22Rv1 (cell line): ENCODE data around the gene TAF15.
A peak's percentile ranks its signal among the peaks of the same experiment; 100 is the strongest.

ENCODE experiments used
- H3K27ac ChIP-seq: fragments of 450-650 bp; 2 replicates; pipeline ENCODE4 v1.5.1; 2017
- ZFX ChIP-seq: fragments of 450-650 bp; IDR thresholded peaks from 2 replicates; pipeline ENCODE4 v1.6.1; 2017; ENCODE audit warnings: antibody characterized with exemption, borderline replicate concordance
- TF ChIP-seq, protein P1 (sequence below): fragments of 450-650 bp; IDR thresholded peaks from 2 replicates; pipeline ENCODE4 v1.5.1; 2017; ENCODE audit warnings: mild to moderate bottlenecking

The TAF15 gene

DNA sequence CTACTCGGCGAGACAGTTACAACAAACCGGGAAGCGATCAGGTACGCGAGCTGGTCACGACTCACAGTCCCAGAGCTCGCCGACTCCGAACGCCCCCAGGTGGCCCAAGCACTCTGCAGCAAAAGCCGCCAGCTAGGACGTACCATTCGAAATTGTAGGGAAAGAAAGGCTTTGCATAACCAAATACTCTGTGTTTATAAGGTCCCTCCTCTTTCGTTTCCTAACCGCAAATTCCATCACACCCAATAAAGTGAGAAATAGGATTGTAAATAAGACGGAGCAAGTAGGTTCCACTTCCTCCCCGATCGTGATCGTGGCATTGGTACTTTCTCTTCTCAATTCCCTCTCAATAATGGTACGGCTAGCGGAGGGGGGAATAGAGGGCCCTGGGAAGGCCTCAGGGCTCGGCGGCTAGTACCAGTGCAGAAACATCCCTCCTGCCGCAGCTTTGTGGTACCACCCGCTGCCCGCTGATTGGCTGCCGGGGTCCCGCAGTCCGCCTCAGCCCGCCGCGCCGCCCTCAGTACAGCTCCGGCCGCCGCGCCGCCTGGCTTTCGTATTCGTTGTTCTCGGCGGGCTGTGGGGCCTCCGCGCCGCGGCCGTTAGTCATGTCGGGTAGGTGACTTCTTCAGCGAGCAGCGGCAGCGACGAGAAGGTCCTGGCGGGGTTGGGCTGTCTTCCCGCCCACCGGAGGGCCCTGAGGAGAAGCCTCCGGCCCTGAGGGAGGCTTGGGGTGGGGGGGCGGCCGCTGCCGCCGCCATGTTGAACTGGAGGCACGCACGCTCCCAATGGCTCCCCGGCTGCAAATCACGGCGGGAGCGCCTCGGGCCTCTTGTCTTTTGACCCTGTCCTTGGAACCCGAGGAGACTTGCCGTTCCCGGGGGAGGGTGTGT, at the start of gene TAF15:
TAF15 (plus strand) TSS at position 523 of the 893 bp plus-strand sequence; CDS start at position 609, 86 bp downstream.
- peak within 1 kb of the TSS; percentile 90 for H3K27ac ChIP-seq
- TF ChIP-seq, protein P1, sequence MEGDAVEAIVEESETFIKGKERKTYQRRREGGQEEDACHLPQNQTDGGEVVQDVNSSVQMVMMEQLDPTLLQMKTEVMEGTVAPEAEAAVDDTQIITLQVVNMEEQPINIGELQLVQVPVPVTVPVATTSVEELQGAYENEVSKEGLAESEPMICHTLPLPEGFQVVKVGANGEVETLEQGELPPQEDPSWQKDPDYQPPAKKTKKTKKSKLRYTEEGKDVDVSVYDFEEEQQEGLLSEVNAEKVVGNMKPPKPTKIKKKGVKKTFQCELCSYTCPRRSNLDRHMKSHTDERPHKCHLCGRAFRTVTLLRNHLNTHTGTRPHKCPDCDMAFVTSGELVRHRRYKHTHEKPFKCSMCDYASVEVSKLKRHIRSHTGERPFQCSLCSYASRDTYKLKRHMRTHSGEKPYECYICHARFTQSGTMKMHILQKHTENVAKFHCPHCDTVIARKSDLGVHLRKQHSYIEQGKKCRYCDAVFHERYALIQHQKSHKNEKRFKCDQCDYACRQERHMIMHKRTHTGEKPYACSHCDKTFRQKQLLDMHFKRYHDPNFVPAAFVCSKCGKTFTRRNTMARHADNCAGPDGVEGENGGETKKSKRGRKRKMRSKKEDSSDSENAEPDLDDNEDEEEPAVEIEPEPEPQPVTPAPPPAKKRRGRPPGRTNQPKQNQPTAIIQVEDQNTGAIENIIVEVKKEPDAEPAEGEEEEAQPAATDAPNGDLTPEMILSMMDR, result peak; percentile 92
- no peak for TF ChIP-seq ZFX

GRCh38 chr17:35760587-35760986, 48.7 kb upstream of the TAF15 start, which contains the start of gene C17orf50:
C17orf50 (plus strand) TSS chr17:35760887; CDS start chr17:35760942, 55 bp downstream.
- TF ChIP-seq, protein P1, result no peak
- TF ChIP-seq ZFX, result no peak
- no peak within 1 kb of the TSS for H3K27ac ChIP-seq

GRCh38 chr17:35761601-35762000, 47.7 kb upstream of the TAF15 start:
- no peak overlapping the region for H3K27ac ChIP-seq
- no peak for TF ChIP-seq ZFX
- TF ChIP-seq, protein P1, result no peak

- TF ChIP-seq ZFX, result no peak
- TF ChIP-seq, protein P1, result no peak
- no peak overlapping the region for H3K27ac ChIP-seq
These were observed 45.5 kb upstream of the TAF15 start for GRCh38 chr17:35763767-35764122.

DNA sequence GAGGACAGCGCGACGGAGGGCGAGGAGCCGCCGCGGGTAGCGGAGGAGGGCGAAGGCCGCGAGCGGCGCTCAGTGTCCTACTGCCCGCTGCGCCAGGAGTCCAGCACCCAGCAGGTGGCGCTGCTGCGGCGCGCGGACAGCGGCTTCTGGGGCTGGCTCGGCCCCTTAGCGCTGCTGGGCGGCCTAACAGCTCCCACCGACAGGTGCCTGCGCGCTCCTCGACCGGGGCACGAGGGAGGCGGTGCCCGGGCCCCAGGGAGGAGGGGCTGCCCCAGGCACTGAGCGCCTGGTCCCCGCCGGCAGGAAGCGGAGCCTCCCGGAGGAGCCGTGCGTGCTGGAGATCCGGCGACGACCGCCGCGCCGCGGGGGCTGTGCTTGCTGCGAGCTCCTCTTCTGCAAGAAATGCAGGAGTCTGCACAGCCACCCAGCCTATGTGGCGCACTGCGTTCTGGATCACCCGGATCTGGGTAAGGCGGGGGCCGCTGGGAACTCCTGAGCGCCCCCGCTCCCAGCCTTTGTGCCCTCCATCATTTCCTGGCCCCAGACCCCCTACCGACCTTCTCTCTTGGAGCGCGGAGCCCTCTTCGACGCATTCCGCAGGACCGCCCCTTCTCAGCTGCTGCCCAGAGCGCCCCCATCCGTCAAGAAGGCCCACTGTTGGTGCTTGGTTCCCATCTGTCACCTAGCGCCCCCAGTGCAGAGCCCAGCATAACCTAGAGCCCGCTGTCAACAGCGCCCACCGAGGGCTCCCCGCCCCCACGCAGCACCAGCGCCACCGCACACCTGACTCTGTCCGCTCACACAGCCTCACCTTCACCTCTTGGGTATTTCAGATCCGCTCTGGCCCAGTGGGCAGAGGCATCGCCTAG, 44.9 kb upstream of the TAF15 start:
- no peak overlapping the region for H3K27ac ChIP-seq
- TF ChIP-seq, protein P1, result peak; percentile 95
- no peak for TF ChIP-seq ZFX

- TF ChIP-seq, protein P1, result no peak
- no peak for TF ChIP-seq ZFX
- no peak overlapping the region for H3K27ac ChIP-seq
These were observed 44.1 kb upstream of the TAF15 start for GRCh38 chr17:35765086-35765710.
